Measurements from ENCODE around the gene ALDH2.
"Not testable (repeated sequence)": the region's sequence is repeated elsewhere in the genome, so short reads cannot be mapped to it uniquely, and the experiment has no call there.

The ALDH2 gene

GRCh38 chr12:111827907-111828306 is 61.2 kb downstream of the ALDH2 start:
- Histone ChIP-seq H3K4me2 (ENCODE audit: low read depth, low read length, poor library complexity, severe bottlenecking) (no peak overlapping the region), H3F3A (ENCODE audit: insufficient read depth) (no peaks in the 10 kb centered on the region), H3K9ac (ENCODE audit: low read length) (no peak overlapping the region), H3K9me2 (replicated peaks; ENCODE audit: insufficient read depth, low read length) (no peaks in the 10 kb centered on the region), H4K20me1 (ENCODE audit: low read depth, low read length) (no peaks in the 10 kb centered on the region), H3K27ac (ENCODE audit: low read depth, low read length) (no peak overlapping the region), H3K79me2 (ENCODE audit: insufficient read depth, low read length) (no peaks in the 10 kb centered on the region), H3K9me3 (ENCODE audit: insufficient read depth, low read length) (no peaks in the 10 kb centered on the region), H3K4me3 (ENCODE audit: insufficient read depth, low read length, poor library complexity, severe bottlenecking) (no peak overlapping the region), H3K36me3 (ENCODE audit: low read length) (no peaks in the 10 kb centered on the region), H2AFZ (ENCODE audit: low read depth, low read length, severe bottlenecking) (no peak overlapping the region), H3K27me3 (ENCODE audit: low read length) (no peaks in the 10 kb centered on the region)
- TF ChIP-seq CTCF (IDR thresholded peaks at IDR 0.05; ENCODE audit: insufficient read depth, low read length, poor library complexity, severe bottlenecking) (no peak), EZH2phosphoT487 (conservative IDR thresholded peaks at IDR 0.05; ENCODE audit: low read length) (no peak)

DNA sequence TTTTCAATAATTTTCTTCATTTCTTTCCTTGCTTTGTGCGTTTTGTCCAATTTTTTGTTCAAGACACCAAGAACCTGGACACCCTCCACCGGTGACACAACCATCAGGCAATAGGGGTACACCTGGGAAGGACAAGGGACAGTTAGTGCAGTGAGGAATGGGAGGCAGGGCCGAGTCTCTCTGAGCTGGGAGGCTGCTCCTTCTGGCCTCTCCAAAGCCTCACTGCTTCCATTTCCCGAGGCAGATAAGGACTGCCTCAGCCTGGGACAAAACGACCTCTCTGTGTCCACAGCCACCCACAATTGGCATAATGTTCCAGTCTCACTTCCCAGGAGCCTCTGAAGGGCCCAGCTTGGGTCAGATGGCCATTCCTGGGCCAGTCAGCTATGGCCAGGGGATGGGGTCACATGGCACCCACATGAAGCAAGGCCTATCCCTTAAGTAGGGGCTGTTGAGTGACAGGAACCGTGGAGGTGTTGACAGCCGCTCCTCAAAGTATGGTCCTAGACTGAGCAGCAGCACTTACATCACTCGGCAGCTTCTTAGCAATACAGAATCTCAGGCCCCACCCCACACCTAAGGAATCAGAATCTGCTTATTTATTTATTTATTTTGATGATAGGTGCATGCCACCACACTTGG is 61.7 kb downstream of the ALDH2 start:
- Histone ChIP-seq H3K4me2 (ENCODE audit: low read depth, low read length, poor library complexity, severe bottlenecking) (no peak overlapping the region), H3K79me2 (ENCODE audit: insufficient read depth, low read length) (no peaks in the 10 kb centered on the region), H3K4me3 (ENCODE audit: insufficient read depth, low read length, poor library complexity, severe bottlenecking) (no peak overlapping the region), H3K9me3 (ENCODE audit: insufficient read depth, low read length) (no peaks in the 10 kb centered on the region), H3K27ac (ENCODE audit: low read depth, low read length) (no peak overlapping the region), H3K9me2 (replicated peaks; ENCODE audit: insufficient read depth, low read length) (no peaks in the 10 kb centered on the region), H2AFZ (ENCODE audit: low read depth, low read length, severe bottlenecking) (no peak overlapping the region), H3K9ac (ENCODE audit: low read length) (no peak overlapping the region), H4K20me1 (ENCODE audit: low read depth, low read length) (no peaks in the 10 kb centered on the region), H3F3A (ENCODE audit: insufficient read depth) (no peaks in the 10 kb centered on the region), H3K27me3 (ENCODE audit: low read length) (no peaks in the 10 kb centered on the region), H3K36me3 (ENCODE audit: low read length) (no peaks in the 10 kb centered on the region)
- TF ChIP-seq CTCF (IDR thresholded peaks at IDR 0.05; ENCODE audit: insufficient read depth, low read length, poor library complexity, severe bottlenecking) = no peak
- no peak for TF ChIP-seq EZH2phosphoT487 (conservative IDR thresholded peaks at IDR 0.05; ENCODE audit: low read length)

GRCh38 chr12:111829635-111830034 is 62.9 kb downstream of the ALDH2 start:
- not testable (repeated sequence) for H3K9ac ChIP-seq (ENCODE audit: low read length); H3K27ac ChIP-seq (ENCODE audit: low read depth, low read length); H4K20me1 ChIP-seq (ENCODE audit: low read depth, low read length); H3F3A ChIP-seq (ENCODE audit: insufficient read depth); H2AFZ ChIP-seq (ENCODE audit: low read depth, low read length, severe bottlenecking); H3K79me2 ChIP-seq (ENCODE audit: insufficient read depth, low read length); H3K36me3 ChIP-seq (ENCODE audit: low read length); H3K4me2 ChIP-seq (ENCODE audit: low read depth, low read length, poor library complexity, severe bottlenecking); H3K27me3 ChIP-seq (ENCODE audit: low read length); H3K4me3 ChIP-seq (ENCODE audit: insufficient read depth, low read length, poor library complexity, severe bottlenecking); H3K9me2 ChIP-seq (replicated peaks; ENCODE audit: insufficient read depth, low read length); H3K9me3 ChIP-seq (ENCODE audit: insufficient read depth, low read length)

GRCh38 chr12:111834740-111835386 is 68.1 kb downstream of the ALDH2 start:
- not testable (repeated sequence) for H3K9ac ChIP-seq (ENCODE audit: low read length); H3F3A ChIP-seq (ENCODE audit: insufficient read depth); H2AFZ ChIP-seq (ENCODE audit: low read depth, low read length, severe bottlenecking)

DNA sequence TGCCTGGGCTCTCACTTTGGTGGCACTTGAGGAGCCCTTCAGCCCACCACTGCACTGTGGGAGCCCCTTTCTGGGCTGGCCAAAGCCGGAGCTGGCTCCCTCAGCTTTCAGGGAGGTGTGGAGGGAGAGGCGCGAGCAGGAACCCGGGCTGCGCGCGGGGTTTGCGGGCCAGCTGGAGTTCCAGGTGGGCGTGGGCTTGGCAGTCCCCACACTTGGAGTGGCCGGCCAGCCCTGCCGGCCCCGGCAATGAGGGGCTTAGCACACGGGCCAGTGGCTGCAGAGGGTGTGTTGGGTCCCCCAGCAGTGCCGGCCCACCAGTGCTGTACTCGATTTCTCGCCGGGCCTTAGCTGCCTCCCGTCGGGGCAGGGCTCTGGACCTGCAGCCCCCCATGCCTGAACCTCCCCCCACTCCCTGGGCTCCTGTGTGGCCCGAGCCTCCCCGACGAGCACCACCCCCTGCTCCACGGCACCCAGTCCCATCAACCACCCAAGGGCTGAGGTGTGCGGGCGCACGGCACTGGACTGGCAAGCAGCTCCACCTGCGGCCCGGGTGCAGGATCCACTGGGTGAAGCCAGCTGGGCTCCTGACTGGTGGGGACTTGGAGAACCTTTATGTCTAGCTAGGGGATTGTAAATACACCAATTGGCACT is 68.9 kb downstream of the ALDH2 start:
- H3K9ac ChIP-seq (ENCODE audit: low read length); H2AFZ ChIP-seq (ENCODE audit: low read depth, low read length, severe bottlenecking); H3K4me3 ChIP-seq (ENCODE audit: insufficient read depth, low read length, poor library complexity, severe bottlenecking); H3K9me2 ChIP-seq (replicated peaks; ENCODE audit: insufficient read depth, low read length); H4K20me1 ChIP-seq (ENCODE audit: low read depth, low read length); H3K9me3 ChIP-seq (ENCODE audit: insufficient read depth, low read length); H3K27ac ChIP-seq (ENCODE audit: low read depth, low read length); H3K27me3 ChIP-seq (ENCODE audit: low read length); H3F3A ChIP-seq (ENCODE audit: insufficient read depth); H3K4me2 ChIP-seq (ENCODE audit: low read depth, low read length, poor library complexity, severe bottlenecking); H3K36me3 ChIP-seq (ENCODE audit: low read length): not testable (repeated sequence)
- H3K79me2 ChIP-seq (ENCODE audit: insufficient read depth, low read length) = peaks cover 10% of the 10 kb centered on the region

More at GRCh38 chr12:111834740-111835386, 68.1 kb downstream of the ALDH2 start:
- not testable (repeated sequence) for H3K27me3 ChIP-seq (ENCODE audit: low read length); H3K9me3 ChIP-seq (ENCODE audit: insufficient read depth, low read length); H3K79me2 ChIP-seq (ENCODE audit: insufficient read depth, low read length); H4K20me1 ChIP-seq (ENCODE audit: low read depth, low read length); H3K4me3 ChIP-seq (ENCODE audit: insufficient read depth, low read length, poor library complexity, severe bottlenecking); H3K9me2 ChIP-seq (replicated peaks; ENCODE audit: insufficient read depth, low read length); H3K4me2 ChIP-seq (ENCODE audit: low read depth, low read length, poor library complexity, severe bottlenecking); H3K36me3 ChIP-seq (ENCODE audit: low read length); H3K27ac ChIP-seq (ENCODE audit: low read depth, low read length)

Measured in SU-DHL-6 (cell line).